Endothelial cell of umbilical vein (primary cell): ENCODE results near the gene NIT2. TPM values are rescaled to one million over a fixed set of nuclear protein-coding genes. Genes with fewer than 3 reads are reported as not detected.

ENCODE experiments used
- BruUV-seq: library from RNA; stranded (reverse); fragments of 400-500 nt; replicated peaks from 2 replicates; lab custom pipeline; 2021; lab: Mats Ljungman, UMichigan
- CTCF ChIA-PET: fragments of 300-600, 350-600 bp; sonication (Branson Sonifier 250); formaldehyde crosslinking; loops from one replicate; lab custom pipeline; 2021; ENCODE audit warnings: antibody characterized with exemption, inconsistent platforms; lab: Charles Lee
- POLR2A ChIA-PET: fragments of 300-600, 350-600 bp; sonication (Branson Sonifier 250); formaldehyde crosslinking; loops from one replicate; lab custom pipeline; 2021; ENCODE audit warnings: antibody characterized with exemption, inconsistent platforms; lab: Charles Lee
- DNase-seq: peaks from one replicate; pipeline ENCODE4 v3.0.0-alpha.2; 2011; ENCODE audit warnings: low read depth, low spot score
- FAIRE-seq: peaks from 2 replicates; lab custom pipeline; 2011; peaks lifted over from hg19 to GRCh38; lab: Jason Lieb, UNC
- H2AFZ ChIP-seq: 2 replicates; pipeline ENCODE4 v1.6.0; 2012; ENCODE audit warnings: low read depth, low read length, control low read depth, inconsistent platforms
- H3K27ac ChIP-seq: 2 replicates; pipeline ENCODE4 v1.5.1; 2011; ENCODE audit warnings: low read depth, mild to moderate bottlenecking, control low read depth, low read length, moderate library complexity; ENCODE audit not compliant: insufficient read depth
- H3K27me3 ChIP-seq, 2 experiments: 2 replicates each; pipeline versions ENCODE4 v1.6.0 to v1.6.1; 2011; ENCODE audit warnings: low read length in 2 of 2, mixed read lengths in 1 of 2; ENCODE audit not compliant: control insufficient read depth in 2 of 2, insufficient read depth in 2 of 2
- H3K36me3 ChIP-seq, 2 experiments: 2 replicates in 1 of 2; 3 replicates in 1 of 2; pipeline ENCODE4 v1.5.1; 2011; ENCODE audit warnings: low read length in 2 of 2, mild to moderate bottlenecking in 1 of 2, moderate library complexity in 1 of 2; ENCODE audit not compliant: control insufficient read depth in 2 of 2, insufficient read depth in 2 of 2; ENCODE audit errors: extremely low read depth in 1 of 2
- H3K4me1 ChIP-seq: 3 replicates; pipeline ENCODE4 v1.5.1; 2011; ENCODE audit warnings: mild to moderate bottlenecking, low read length; ENCODE audit not compliant: control insufficient read depth, insufficient read depth; ENCODE audit errors: extremely low read depth
- H3K4me2 ChIP-seq: 2 replicates; pipeline ENCODE4 v1.6.1; 2011; ENCODE audit warnings: low read length, control low read depth, mixed read lengths; ENCODE audit not compliant: insufficient read depth
- H3K4me3 ChIP-seq, 3 experiments: fragments of 200-600 bp in 1 of 3; sonication (generic), shearing (Covaris generic) in 1 of 3; replicated peaks in 1 of 3; 2 replicates each; pipeline ENCODE4 v1.5.1; 2011 to 2016; ENCODE audit warnings: control low read depth in 3 of 3, low read length in 3 of 3, mild to moderate bottlenecking in 2 of 3, inconsistent platforms in 1 of 3, low read depth in 1 of 3, moderate library complexity in 1 of 3; ENCODE audit not compliant: insufficient read depth in 1 of 3
- H3K79me2 ChIP-seq: 2 replicates; pipeline ENCODE4 v1.6.0; 2012; ENCODE audit warnings: low read length, inconsistent platforms; ENCODE audit not compliant: control insufficient read depth, insufficient read depth
- H3K9ac ChIP-seq: replicated peaks from 2 replicates; pipeline ENCODE3; 2011; ENCODE audit warnings: low read length, control low read depth; ENCODE audit not compliant: insufficient read depth; ENCODE audit errors: extremely low read depth
- H3K9me1 ChIP-seq: replicated peaks from 3 replicates; pipeline ENCODE4 v1.6.0; 2011; ENCODE audit warnings: mild to moderate bottlenecking, low read length; ENCODE audit not compliant: control insufficient read depth, insufficient read depth; ENCODE audit errors: extremely low read depth
- H3K9me3 ChIP-seq: replicated peaks from 2 replicates; pipeline ENCODE4 v1.5.1; 2012; ENCODE audit warnings: low read length, inconsistent platforms; ENCODE audit not compliant: control insufficient read depth, insufficient read depth
- H4K20me1 ChIP-seq: replicated peaks from 2 replicates; pipeline ENCODE3; 2011; ENCODE audit warnings: mild to moderate bottlenecking, low read length; ENCODE audit not compliant: control insufficient read depth, insufficient read depth; ENCODE audit errors: extremely low read depth
- EZH2 ChIP-seq: IDR thresholded peaks from 2 replicates; pipeline ENCODE4 v1.6.1; 2012; ENCODE audit warnings: borderline replicate concordance, low read depth, mild to moderate bottlenecking, moderate library complexity, low read length, inconsistent platforms; ENCODE audit not compliant: severe bottlenecking
- FOS ChIP-seq: IDR thresholded peaks from 2 replicates; pipeline ENCODE4 v1.6.1; 2011; ENCODE audit warnings: mild to moderate bottlenecking, low read length, moderate library complexity, borderline replicate concordance; ENCODE audit not compliant: insufficient read depth
- GATA2 ChIP-seq: IDR thresholded peaks from 2 replicates; pipeline ENCODE4 v1.7.0; 2011; ENCODE audit warnings: low read depth, mild to moderate bottlenecking, moderate library complexity, mixed read lengths, low read length; ENCODE audit not compliant: insufficient read length, insufficient read depth
- JUN ChIP-seq: IDR thresholded peaks from 2 replicates; pipeline ENCODE4 v1.6.1; 2011; ENCODE audit warnings: borderline replicate concordance, low read depth; ENCODE audit not compliant: insufficient read length, insufficient read depth
- MYC ChIP-seq: IDR thresholded peaks from one replicate; pipeline ENCODE4 v1.6.1; 2011; ENCODE audit warnings: mild to moderate bottlenecking, low read depth, low read length
- POLR2A ChIP-seq: IDR thresholded peaks from 2 replicates; pipeline ENCODE4 v1.6.1; 2012; ENCODE audit warnings: low read depth, mild to moderate bottlenecking, control low read depth, low read length
- POLR2AphosphoS5 ChIP-seq: IDR thresholded peaks from 2 replicates; pipeline ENCODE4 v1.6.1; 2012; ENCODE audit warnings: low read depth, mild to moderate bottlenecking, control low read depth, low read length, moderate library complexity; ENCODE audit not compliant: insufficient read depth
- dilution Hi-C: fragments of 300-500 bp; cut with MboI; formaldehyde crosslinking; loops from one replicate; pipeline ENCODE4 v1.15.0; 2019; ENCODE audit warnings: low sequenced_read_pairs; ENCODE audit not compliant: extremely low pct_ligation_motif_present
- intact Hi-C: fragments of 100-400 bp; cut with micrococcal nuclease; formaldehyde crosslinking; loops from one replicate; pipeline ENCODE4 v1.10.0; 2022
- polyA plus RNA-seq, 4 experiments: library from polyadenylated mRNA; depleted of rRNA in 3 of 4; stranded (reverse) in 3 of 4; unstranded in 1 of 4; fragments of >200 nt; gene quantifications; 2 replicates each; pipeline versions ENCODE4 v1.2.1 to v1.2.3, GENCODE V29; 2011 to 2012; ENCODE audit warnings: missing spikeins in 1 of 4
- total RNA-seq: library from RNA; stranded (reverse); gene quantifications from 2 replicates; pipeline ENCODE4 v1.2.3, GENCODE V29; 2021
- TF ChIP-seq, protein P1 (sequence below): IDR thresholded peaks from 2 replicates; pipeline ENCODE4 v1.6.1; 2011; ENCODE audit not compliant: insufficient read depth, insufficient read length
- TF ChIP-seq, protein P2 (sequence below), 2 donors: IDR thresholded peaks; 1 replicate in 1 of 2; 2 replicates in 1 of 2; pipeline ENCODE4 v1.5.1; 2011; ENCODE audit warnings: low read length in 2 of 2, mild to moderate bottlenecking in 2 of 2, moderate library complexity in 2 of 2, control low read depth in 1 of 2, inconsistent platforms in 1 of 2, low read depth in 1 of 2; ENCODE audit not compliant: insufficient read depth in 1 of 2; ENCODE audit errors: extremely low read depth in 1 of 2

Gene NIT2
- total and polyA plus RNA-seq, 2 donors (not counting 3 experiments of a cell fraction or from before 2014, with no cell fraction given), result 19.4 to 20.5 TPM

DNA sequence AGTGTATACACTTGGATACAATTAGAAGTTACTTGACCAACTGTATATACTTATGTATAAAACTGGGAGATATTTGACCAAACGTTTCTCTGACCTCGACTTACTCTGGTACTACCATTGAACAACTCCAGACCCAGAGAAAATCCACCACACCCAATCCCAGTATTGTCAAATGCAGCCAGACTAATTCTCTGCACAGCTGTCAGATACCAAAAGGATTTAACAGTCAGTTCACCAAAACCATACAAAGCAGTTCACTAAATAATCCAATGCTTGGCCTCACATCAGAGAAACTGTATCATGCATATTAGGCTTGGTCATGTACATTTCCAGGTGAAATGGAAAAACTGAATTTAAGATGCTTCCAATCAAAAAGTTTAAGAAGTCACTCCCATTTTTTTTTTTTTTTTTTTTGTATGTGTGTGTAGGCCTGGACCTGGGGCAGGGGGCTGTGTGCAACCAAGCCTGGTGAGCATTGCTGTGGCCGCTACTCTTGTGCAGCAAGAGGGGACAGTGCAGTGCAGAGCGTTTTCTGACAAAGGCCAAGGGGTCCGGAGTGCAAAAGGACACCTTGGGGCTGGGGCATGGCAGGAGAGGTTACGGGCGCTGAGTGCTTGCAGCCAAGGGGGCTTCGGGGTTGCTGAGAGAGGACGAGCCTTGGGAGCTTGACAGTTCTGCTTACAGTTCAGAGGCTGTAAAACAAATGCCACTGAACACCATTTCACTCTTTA, 64.9 kb downstream of the NIT2 start:
- dilution Hi-C loops (no loop called here), intact Hi-C loops (loop anchor here (2.0 to 5.0 kb wide), 4 partner anchors 93 to 1278 kb away; partner anchors contain the start of genes TFG, TMEM45A and ZBTB11)
- H3K36me3 ChIP-seq, result no peaks in the 10 kb centered on the region
- FAIRE-seq (no peak), DNase-seq (no peak)
- H3K9me1 ChIP-seq, result no peaks in the 10 kb centered on the region
- H3K79me2 ChIP-seq, result peaks cover 57% of the 10 kb centered on the region
- BruUV-seq, result TSS peak; percentile 22
- TF ChIP-seq, protein P1, sequence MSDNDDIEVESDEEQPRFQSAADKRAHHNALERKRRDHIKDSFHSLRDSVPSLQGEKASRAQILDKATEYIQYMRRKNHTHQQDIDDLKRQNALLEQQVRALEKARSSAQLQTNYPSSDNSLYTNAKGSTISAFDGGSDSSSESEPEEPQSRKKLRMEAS, result no peak
- TF ChIP-seq POLR2AphosphoS5, result no peak
- no peak for TF ChIP-seq GATA2
- no peak for TF ChIP-seq JUN
- TF ChIP-seq POLR2A, result no peak
- TF ChIP-seq EZH2, result no peak
- no peak for TF ChIP-seq FOS
- TF ChIP-seq, protein P2, sequence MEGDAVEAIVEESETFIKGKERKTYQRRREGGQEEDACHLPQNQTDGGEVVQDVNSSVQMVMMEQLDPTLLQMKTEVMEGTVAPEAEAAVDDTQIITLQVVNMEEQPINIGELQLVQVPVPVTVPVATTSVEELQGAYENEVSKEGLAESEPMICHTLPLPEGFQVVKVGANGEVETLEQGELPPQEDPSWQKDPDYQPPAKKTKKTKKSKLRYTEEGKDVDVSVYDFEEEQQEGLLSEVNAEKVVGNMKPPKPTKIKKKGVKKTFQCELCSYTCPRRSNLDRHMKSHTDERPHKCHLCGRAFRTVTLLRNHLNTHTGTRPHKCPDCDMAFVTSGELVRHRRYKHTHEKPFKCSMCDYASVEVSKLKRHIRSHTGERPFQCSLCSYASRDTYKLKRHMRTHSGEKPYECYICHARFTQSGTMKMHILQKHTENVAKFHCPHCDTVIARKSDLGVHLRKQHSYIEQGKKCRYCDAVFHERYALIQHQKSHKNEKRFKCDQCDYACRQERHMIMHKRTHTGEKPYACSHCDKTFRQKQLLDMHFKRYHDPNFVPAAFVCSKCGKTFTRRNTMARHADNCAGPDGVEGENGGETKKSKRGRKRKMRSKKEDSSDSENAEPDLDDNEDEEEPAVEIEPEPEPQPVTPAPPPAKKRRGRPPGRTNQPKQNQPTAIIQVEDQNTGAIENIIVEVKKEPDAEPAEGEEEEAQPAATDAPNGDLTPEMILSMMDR (IDR thresholded peaks at IDR 0.05; ENCODE audit: extremely low read depth in 1 of 2, insufficient read depth in 1 of 2, low read depth in 1 of 2, low read length in 2 of 2), result no peak
- no peak for TF ChIP-seq MYC
- no peak overlapping the region for H3K27ac ChIP-seq
- H3K27me3 ChIP-seq, result no peaks in the 10 kb centered on the region
- ChIA-PET POLR2A (interaction anchor here (2.0 kb wide), 1 partner anchor 13 kb away, joined by 9 read pairs; no protein-coding TSS in a partner anchor), CTCF (interaction anchor here (0.7 to 1.6 kb wide), 3 partner anchors 8 to 13 kb away, joined by 3 to 6 read pairs (median 3); no protein-coding TSS in a partner anchor)
- H3K4me2 ChIP-seq, result peak overlapping the region; percentile 88
- peak overlapping the region; percentile 80 for H3K9ac ChIP-seq
- no peak overlapping the region for H2AFZ ChIP-seq
- no peaks in the 10 kb centered on the region for H3K9me3 ChIP-seq
- no peaks in the 10 kb centered on the region for H4K20me1 ChIP-seq
- H3K4me3 ChIP-seq, result peak overlapping the region; percentile 55 to 94 (median 76)
- H3K4me1 ChIP-seq, result peaks cover 23% of the 10 kb centered on the region
